Skeletal muscle cell (primary cell): ENCODE measurements around the gene ELMO1.

ENCODE experiments used
- DNase-seq: peaks from one replicate; pipeline ENCODE4 v3.0.0-alpha.2; 2010; ENCODE audit warnings: low read depth
- H3K4me3 ChIP-seq: 2 replicates; pipeline ENCODE4 v1.5.1; 2011; ENCODE audit warnings: low read depth, mild to moderate bottlenecking, control low read depth, low read length, moderate library complexity

The ELMO1 gene

DNA sequence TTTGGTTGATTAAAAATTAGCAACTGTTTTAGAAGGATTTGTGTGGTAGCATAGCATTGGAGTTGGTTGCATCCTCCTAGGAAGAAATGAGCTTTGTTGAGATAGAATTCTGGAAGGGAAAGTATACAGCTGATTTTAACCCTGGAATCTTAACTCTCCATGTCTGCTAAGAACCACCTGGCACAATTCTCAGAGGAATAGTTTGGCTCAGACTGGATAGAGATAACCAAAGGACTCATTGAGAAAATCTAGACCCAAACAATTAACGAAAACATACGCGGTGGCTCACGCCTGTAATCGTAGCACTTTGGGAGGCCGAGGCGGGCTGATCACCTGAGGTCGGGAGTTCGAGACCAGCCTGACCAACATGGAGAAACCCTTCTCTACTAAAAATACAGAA is 625.3 kb downstream of the ELMO1 start:
- no peak overlapping the region for H3K4me3 ChIP-seq
- DNase-seq = no peak

DNA sequence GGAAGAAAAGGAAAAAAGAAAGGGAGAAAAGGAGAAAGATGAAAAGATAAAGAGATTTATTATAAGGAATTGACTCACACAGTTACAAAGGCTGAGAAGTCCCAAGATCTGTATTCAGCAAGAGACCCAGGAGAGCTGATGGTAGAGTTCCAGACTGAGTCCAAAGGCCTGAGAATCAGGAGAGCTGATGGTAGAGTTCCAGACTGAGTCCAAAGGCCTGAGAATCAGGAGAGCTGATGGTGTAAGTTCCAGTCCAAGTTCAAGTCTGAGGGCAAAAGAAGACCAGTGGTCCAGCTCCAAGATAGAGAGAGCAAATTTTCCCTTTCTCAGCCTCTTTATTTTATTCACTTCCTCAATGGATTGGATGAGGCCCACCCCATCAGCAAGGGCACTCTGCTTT is 627.0 kb downstream of the ELMO1 start:
- DNase-seq = no peak
- H3K4me3 ChIP-seq = no peak overlapping the region

DNA sequence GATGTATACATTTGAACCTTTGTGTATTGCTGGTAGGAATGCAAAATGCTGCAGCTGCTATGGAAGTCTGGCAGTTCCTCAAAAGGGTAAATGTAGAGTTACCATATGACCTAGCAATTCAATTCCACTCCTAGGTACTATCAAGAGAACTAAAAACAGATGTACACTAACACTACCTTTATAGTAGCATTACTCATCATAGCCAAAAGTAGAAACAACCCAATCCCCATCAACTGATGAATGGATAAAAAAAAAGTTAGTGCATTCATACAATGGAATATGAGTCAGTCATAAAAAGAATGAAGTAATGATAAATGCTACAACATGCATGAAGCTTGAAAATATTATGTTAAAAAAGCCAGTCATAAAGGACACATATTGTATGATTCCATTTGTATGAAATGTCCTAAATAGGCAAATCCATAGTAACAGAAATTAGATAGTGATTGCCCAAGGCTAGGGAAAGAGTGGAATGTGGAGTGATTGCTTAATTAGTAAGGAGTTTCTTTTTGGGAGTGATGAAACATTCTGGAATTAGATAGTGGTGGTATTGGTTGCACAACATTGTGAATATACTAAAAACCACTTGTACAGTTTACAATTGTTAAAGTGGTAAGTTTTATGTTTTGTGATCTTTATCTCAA is 628.0 kb downstream of the ELMO1 start:
- no peak overlapping the region for H3K4me3 ChIP-seq
- DNase-seq = no peak

DNA sequence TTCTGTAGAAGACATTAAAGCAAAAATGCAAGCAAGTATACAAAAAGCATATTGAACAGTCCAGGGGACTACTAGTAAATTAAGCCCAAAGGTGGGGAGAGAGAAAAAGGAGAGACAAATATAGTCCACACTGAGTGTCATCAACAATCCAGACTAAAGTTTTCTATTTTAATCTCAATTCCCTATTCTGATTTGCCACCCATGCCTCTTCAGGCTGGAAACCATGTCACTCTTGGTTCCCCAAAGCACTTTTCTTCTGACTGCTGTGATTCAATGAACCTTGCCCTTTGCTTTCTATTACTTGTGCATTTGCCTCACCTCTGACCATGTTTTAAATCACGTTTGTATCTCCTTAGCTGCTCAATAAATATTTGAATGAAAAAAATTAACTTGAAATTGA is 629.0 kb downstream of the ELMO1 start:
- H3K4me3 ChIP-seq = no peak overlapping the region
- DNase-seq = no peak

DNA sequence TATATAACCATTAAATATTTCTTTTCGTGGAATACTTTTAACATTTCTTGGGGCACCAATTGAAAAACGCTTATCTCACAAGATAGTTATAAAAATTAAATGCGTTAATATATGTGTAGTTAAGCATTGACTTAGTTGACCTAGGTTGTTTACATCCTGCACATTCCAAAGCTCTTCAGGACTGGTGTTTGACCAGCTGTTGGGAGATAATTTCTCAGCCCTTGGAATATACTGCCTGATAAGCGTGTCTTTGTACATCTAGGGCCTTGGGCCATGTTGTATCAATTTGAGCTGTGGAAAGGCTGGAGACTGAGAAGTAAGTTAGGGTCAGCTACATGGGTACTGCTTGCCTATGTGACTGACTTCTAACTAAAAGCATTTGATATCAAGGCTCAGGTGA is 634.4 kb downstream of the ELMO1 start:
- DNase-seq = no peak
- H3K4me3 ChIP-seq = no peak overlapping the region

DNA sequence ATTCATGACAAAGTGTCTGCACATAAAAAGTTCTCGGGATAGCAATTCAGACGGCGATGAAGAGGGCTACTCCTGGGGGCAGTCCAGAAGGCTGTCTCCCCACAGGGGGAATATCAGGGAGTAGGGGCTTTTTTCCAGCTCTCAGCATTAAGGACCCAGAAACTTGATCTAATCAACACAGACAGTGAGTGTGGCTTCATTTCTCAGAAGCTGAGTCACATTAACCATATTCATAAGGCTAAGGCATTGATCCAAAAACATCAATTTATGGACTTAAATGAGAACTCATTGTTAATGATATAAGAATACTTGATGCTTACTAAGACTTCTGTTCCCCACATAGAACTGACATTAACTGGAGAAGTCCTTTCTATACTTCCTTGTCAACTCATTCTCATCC is 636.9 kb downstream of the ELMO1 start:
- H3K4me3 ChIP-seq = no peak overlapping the region
- DNase-seq = no peak

DNA sequence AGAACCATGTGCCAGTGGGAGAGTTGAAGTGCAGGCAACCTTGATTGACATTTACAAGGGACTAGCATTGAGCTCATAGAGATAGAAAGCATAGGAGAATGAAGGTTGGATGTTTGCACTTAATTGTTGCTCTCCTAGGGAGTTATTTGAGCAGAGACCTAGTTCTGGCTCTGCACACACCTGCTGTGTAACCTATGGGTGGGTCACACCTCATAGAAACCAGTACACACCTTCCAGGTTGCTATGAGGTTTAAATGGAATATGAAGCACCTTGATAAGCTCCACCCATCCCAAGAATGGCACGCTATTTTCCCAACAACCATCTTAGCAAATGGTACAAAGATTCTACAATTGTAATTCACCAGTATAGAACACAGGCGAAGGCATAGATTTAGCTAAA is 638.2 kb downstream of the ELMO1 start:
- no peak overlapping the region for H3K4me3 ChIP-seq
- DNase-seq = no peak

DNA sequence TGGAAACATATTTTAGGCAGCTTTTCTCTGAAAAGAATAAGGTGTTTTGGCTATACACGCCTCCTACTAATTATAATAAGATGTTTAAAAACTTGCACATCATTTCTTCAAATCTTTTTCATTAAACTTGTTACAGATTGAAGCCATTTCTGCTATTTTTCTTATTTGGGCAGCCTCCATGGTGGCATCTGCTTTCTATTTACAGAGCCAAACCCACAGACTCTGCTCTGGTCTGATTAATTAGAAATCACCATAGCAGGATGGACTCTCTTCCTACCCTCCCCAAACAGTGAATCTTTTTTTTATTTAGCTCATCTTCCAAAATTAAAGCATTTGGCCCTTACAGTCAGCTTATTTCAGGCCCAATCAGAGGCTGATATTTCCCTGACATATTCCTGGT is 638.6 kb downstream of the ELMO1 start:
- no peak overlapping the region for H3K4me3 ChIP-seq
- DNase-seq = no peak

DNA sequence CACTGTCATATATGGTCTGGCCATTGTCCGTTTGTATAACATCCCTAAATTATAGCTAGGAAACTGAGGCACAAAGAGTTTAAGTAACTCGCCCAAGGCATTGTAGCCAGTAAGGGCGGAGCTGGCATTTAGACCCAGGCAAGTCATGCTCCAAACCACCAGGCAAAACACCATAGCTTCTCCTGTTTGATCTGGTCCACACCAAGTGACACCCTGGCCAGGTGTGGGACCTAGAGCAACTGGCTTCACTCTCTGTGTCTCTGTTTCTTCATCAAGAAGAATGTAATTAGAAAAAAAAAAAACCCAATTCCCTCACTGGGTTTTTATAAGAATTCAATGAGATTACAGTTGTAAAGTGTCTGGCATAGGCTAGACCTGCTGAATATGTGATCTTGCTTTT is 639.2 kb downstream of the ELMO1 start:
- H3K4me3 ChIP-seq = no peak overlapping the region
- no peak for DNase-seq

DNA sequence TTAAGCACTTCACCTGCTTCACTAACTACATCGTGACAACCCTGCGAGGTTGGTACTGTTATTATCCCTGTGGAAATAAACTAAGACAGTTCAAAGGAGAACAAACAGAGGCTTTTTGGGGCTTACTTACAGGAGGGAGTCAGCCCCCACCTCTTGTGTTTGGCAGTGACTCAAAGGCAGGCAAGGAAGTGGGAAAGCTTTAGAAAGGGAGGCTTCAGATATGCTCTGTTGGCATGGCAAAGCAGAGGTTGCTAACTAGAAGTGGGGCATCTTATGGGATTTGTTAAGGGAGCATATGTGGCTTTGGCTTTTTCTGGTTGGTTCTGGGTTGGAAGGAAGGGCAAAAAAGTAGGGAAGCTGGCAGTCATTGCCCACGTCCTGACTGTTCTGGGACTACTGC is 639.6 kb downstream of the ELMO1 start:
- DNase-seq = no peak
- no peak overlapping the region for H3K4me3 ChIP-seq

DNA sequence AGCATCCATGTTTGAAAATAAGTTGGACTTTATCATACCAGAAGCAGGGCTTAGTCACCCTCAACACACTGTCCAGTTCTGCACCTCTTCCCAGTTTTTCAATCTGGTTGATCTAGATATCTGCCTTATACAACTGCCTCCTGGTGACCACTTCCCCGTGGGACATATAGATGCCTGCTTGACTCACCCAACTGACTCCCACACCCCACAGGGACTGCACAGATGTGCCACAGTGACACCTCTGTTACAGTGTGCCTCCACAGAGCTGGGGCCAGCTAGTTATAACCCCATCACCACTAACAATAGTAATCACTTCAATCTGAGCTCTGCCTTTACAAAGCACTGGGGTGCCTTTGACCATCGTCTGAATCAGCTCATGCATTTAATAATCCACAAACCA is 641.8 kb downstream of the ELMO1 start:
- H3K4me3 ChIP-seq = no peak overlapping the region
- DNase-seq = no peak
